Endothelial cell of coronary artery (primary cell): ENCODE measurements around the gene MEFV. TPM values are rescaled to one million over a fixed set of nuclear protein-coding genes. Genes with fewer than 3 reads are reported as not detected.

Experiments
- total RNA-seq: library from RNA; depleted of rRNA; stranded (reverse); fragments of >200 nt; gene quantifications from 2 replicates; pipeline ENCODE4 v1.2.3, GENCODE V29; 2014

The MEFV gene, protein sequence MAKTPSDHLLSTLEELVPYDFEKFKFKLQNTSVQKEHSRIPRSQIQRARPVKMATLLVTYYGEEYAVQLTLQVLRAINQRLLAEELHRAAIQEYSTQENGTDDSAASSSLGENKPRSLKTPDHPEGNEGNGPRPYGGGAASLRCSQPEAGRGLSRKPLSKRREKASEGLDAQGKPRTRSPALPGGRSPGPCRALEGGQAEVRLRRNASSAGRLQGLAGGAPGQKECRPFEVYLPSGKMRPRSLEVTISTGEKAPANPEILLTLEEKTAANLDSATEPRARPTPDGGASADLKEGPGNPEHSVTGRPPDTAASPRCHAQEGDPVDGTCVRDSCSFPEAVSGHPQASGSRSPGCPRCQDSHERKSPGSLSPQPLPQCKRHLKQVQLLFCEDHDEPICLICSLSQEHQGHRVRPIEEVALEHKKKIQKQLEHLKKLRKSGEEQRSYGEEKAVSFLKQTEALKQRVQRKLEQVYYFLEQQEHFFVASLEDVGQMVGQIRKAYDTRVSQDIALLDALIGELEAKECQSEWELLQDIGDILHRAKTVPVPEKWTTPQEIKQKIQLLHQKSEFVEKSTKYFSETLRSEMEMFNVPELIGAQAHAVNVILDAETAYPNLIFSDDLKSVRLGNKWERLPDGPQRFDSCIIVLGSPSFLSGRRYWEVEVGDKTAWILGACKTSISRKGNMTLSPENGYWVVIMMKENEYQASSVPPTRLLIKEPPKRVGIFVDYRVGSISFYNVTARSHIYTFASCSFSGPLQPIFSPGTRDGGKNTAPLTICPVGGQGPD
- under 0.01 TPM in 1 of 2 replicates, not detected in the other for total RNA-seq

DNA sequence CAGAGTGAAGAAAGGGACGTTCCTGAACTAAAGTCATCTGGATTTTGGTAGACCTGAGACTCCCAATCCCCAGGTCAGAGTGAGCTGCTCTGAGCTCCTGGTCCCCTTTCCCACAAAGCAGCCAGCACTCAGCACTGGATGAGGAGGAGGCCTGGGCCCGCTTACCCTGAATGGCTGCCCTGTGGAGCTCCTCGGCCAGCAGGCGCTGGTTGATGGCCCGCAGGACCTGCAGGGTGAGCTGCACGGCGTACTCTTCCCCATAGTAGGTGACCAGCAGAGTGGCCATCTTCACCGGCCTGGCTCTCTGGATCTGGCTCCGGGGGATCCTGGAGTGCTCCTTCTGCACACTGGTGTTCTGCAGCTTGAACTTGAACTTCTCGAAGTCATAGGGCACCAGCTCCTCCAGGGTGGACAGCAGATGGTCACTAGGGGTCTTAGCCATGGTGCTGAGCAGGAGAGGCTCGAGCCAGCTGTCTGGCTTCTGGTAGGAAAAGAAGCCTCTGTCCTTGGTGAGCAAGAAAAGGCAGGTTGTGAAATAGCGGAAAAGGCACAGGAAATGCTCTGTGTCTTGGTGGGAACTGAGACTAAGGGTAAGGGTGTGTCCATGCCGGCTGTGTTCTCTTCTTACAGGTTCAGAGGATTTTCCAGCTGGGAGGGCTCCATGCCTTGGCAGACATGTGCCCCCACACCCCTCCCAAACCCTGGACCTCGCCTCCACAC lies at the start of gene MEFV:
MEFV (minus strand) TSS at position 488 of the 720 bp plus-strand sequence; CDS start at position 442, 46 bp downstream.

DNA sequence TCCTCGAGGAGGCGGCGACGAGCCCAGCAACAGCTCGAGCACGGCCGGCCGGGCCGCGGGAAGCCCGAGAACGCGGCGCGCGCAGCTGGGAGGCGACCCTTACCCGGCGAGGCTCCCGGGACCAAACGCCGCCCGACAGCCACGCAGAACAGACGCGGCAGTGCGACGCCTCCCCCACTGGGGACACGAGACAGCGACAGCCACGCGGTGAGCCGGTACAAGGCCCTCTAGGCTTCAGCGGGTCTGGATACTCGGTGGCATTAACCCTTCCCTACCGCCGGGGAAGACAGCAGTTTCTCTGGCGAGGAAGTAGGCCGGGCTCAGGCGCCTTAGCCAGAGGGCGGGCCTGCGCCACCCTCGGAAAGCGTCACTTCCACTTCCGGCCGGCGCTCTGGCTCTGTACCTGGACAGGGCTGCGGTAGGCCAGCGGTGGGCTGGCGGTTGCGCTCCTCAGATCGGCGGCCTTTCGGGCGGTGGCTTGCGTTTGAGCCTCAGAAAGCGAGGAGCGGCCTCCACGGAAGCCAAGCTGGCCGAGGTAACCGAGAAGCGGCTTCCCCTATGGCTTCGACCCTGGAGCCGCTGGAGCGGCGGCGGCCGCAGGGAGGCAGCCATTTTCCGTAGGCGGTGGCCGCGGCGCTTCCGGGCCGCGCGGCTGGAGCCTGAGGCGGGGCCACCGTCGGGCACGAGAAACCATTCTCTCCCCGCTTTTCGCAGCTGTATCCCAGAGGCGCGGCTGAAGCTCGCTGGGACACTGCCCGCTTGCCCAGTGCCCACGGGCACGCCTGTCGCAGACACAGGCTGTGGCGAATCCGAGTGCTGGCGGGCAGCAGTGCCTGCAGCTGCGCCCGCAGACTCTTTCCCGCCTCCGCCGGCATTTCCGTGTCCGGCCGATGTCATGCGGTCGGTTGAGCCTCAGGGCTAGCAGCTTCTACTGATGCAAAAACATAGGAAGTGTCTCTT lies 49.0 kb upstream of the MEFV start, which contains the start of the genes TIGD7 and ZNF75A:
TIGD7 (minus strand) TSS at position 322 of the 960 bp plus-strand sequence. CDS start 4,816 bp downstream, outside the sequence.
ZNF75A (plus strand) TSS at position 389 of the 960 bp plus-strand sequence. CDS start 2,932 bp downstream, outside the sequence.

DNA sequence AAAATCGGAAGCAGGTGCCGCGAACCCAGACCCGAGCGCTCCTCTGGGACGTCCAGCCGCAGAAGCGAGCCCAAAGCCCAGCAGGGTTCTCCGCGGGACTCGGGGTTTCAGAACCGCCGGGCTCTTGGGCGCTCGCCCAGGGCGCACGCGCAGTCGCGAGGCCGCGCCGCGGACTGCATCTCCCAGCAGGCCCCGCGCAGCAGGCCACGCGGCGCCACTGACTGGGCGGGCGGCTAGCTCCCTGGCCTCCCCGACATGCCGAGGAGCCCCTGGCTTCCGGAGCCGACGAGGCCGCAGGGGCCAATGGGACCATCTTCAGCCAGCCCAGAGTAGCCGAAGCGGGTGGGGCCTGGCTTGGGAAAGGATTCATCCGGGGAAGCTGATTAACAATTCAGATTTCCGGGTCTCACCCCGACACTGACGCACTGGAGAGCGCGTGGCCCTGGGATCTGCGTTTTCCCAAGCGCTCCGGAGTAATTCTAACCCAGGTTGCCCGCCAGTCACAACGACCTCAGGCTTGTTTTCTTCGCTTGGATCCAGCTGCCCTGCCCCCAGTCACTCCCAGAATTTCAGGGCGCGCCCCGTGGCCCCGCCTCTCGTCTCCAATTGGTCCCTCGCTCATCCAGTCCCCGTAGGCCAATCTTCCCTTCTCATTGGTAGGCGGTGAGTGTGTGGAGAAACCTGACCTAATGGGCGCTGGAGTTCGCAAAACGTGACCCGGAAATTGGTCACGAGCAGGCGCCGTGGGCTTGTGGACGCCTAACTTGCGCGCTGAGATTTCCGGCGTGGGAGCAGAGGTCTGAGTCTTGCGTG lies 26.5 kb upstream of the MEFV start, which contains the start of gene ZNF263:
ZNF263 (plus strand) TSS at position 762 of the 813 bp plus-strand sequence. CDS start 328 bp downstream, outside the sequence.

DNA sequence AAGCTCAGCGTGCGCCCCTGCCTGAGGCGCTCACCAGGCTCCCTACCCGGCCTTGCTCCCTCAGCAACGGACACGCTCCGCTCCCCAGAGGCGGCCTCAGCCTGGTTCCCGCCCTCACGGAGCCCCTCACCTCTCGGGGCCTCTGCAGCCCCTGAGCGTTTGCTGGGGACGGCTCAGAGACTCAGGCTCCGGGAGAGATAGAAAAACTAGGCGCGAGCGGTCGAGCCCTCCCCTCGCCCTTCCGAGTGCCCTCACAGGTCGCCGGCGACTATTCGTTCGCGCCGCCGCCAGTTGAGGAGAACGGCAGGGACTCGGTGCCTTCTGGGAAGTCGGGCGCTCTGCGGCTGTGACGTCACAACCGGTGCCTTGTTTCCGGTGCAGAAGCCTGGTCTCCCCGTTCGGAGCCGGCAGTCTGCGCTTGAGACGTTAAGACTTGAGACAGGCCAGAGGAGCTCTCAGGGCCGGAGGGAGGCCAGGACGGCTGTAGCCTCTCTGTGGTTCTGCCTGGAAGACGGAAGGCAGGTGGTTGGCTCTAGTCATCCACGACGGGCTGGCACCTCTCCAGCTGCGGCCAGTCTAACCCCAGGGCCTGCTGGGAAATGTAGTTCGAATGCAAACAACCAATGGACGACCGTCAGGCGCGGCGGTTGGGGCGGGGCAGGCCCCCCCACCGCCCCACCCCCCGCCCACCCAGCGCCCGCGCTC lies 21.4 kb downstream of the MEFV start, which contains the start of gene ZNF200:
ZNF200 (minus strand) TSS at position 302 of the 705 bp plus-strand sequence. CDS start 1,403 bp downstream, outside the sequence.

Other genes with a start within 250 kb of the MEFV start
- not detected in 2 replicates for gene CLDN9, start 243.7 kb downstream of the MEFV start, total RNA-seq
- not detected in 2 replicates for gene CLDN6, start 238.4 kb downstream of the MEFV start, total RNA-seq
- 136 and 230 TPM in 2 replicates for gene TNFRSF12A, start 236.3 kb downstream of the MEFV start, total RNA-seq
- gene HCFC1R1, start 232.7 kb downstream of the MEFV start, total RNA-seq: 6.1 and 10.1 TPM in 2 replicates
- 23.6 and 23.8 TPM in 2 replicates for gene THOC6, start 232.6 kb downstream of the MEFV start, total RNA-seq
- not detected in 2 replicates for gene BICDL2, start 219.7 kb downstream of the MEFV start, total RNA-seq
- gene MMP25, start 210.1 kb downstream of the MEFV start, total RNA-seq: under 0.01 TPM in 2 replicates
- 55.7 and 123 TPM in 2 replicates for gene IL32, start 191.0 kb downstream of the MEFV start, total RNA-seq
- 0.19 TPM in 1 of 2 replicates, not detected in the other for gene ZSCAN10, start 157.3 kb downstream of the MEFV start, total RNA-seq
- gene ZNF205, start 144.0 kb downstream of the MEFV start, total RNA-seq: 22.9 and 23.2 TPM in 2 replicates
- 3.4 and 5.6 TPM in 2 replicates for gene ZNF213, start 121.6 kb downstream of the MEFV start, total RNA-seq
- 0.18 TPM in 1 of 2 replicates, not detected in the other for gene OR1F1, start 68.4 kb downstream of the MEFV start, total RNA-seq
- 8.4 and 9.6 TPM in 2 replicates for gene ZNF200, start 21.5 kb downstream of the MEFV start, total RNA-seq
- 36.5 and 42.2 TPM in 2 replicates for gene ZNF263, start 26.9 kb upstream of the MEFV start, total RNA-seq
- 2.6 and 5.0 TPM in 2 replicates for gene TIGD7, start 48.8 kb upstream of the MEFV start, total RNA-seq
- 16.9 and 21.6 TPM in 2 replicates for gene ZNF75A, start 48.9 kb upstream of the MEFV start, total RNA-seq
- not detected in 2 replicates for gene OR2C1, start 99.3 kb upstream of the MEFV start, total RNA-seq
- gene ZSCAN32, start 144.4 kb upstream of the MEFV start, total RNA-seq: 8.3 and 10.0 TPM in 2 replicates
- 4.9 and 5.8 TPM in 2 replicates for gene ZNF174, start 144.6 kb upstream of the MEFV start, total RNA-seq
- gene ZNF597, start 186.9 kb upstream of the MEFV start, total RNA-seq: 2.0 and 2.5 TPM in 2 replicates
- 9.2 and 13.6 TPM in 2 replicates for gene NAA60, start 187.0 kb upstream of the MEFV start, total RNA-seq
- not detected in 2 replicates for gene C16orf90, start 238.9 kb upstream of the MEFV start, total RNA-seq
- 16.7 and 21.9 TPM in 2 replicates for gene CLUAP1, start 244.4 kb upstream of the MEFV start, total RNA-seq